Stimulated activated CD8-positive, alpha-beta memory T cell treated with anti-CD3 and anti-CD28 coated beads, Interleukin-4, amount 100 ng/mL, for 24 hours (primary cell): ENCODE results near the gene NOCT.
"Not testable (repeated sequence)": the region's sequence is repeated elsewhere in the genome, so short reads cannot be mapped to it uniquely, and the experiment has no call there.

Experiments
- DNase-seq: peaks from one replicate; pipeline ENCODE4 v3.0.0-alpha.2; 2020; ENCODE audit warnings: low read depth

The NOCT gene

DNA sequence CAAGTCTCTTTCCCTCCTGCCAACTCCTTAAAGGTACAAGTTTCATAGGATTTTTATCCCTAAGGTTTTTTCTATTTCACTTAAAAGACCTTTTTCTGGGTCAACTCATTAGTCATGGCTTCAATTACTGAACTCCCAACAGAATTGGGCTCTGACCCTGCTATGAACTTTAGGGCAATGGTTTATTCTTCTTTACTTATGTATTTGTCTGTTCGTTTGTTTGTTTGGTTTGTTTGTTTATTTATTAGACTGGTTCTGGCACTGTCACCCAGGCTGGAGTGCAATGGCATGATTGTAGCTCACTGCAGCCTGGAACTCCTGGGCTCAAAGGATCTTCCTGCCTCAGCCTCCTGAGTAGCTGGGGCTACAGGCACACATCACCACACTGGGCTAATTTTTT, 5.9 kb upstream of the NOCT start:
- no peak for DNase-seq

DNA sequence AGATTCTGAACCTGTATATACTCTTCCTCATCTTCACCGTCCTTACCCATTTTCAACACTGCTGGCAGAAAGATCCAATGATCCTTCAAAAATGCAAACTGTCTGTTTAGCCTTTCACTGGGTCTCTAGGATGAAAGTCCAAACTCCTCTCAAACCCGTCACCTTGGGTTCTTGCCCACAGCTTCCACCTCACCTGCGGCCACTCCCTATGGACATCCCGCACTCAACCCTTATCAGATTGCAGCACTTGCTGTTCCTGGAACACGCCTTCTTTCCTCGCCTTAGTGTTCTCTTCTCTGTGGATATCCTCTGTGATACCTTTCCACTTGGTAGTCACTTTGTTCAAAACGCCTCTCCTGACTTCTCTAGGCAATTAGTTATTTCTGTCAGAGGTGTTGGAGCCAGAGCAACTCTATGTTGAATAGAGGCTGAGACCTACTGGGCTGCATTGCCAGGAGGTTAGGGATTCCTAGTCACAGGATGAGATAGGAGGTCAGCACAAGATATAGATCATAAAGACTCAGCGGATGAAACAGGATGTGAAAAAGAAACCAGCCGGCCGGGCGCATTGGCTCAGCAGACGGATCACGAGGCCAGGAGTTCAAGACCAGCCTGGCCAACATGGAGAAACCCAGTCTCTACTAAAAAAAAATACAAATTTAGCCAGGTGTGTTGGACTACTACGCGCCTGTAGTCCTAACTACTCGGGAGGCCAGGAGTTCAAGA, 4.2 kb upstream of the NOCT start:
- DNase-seq, result no peak

DNA sequence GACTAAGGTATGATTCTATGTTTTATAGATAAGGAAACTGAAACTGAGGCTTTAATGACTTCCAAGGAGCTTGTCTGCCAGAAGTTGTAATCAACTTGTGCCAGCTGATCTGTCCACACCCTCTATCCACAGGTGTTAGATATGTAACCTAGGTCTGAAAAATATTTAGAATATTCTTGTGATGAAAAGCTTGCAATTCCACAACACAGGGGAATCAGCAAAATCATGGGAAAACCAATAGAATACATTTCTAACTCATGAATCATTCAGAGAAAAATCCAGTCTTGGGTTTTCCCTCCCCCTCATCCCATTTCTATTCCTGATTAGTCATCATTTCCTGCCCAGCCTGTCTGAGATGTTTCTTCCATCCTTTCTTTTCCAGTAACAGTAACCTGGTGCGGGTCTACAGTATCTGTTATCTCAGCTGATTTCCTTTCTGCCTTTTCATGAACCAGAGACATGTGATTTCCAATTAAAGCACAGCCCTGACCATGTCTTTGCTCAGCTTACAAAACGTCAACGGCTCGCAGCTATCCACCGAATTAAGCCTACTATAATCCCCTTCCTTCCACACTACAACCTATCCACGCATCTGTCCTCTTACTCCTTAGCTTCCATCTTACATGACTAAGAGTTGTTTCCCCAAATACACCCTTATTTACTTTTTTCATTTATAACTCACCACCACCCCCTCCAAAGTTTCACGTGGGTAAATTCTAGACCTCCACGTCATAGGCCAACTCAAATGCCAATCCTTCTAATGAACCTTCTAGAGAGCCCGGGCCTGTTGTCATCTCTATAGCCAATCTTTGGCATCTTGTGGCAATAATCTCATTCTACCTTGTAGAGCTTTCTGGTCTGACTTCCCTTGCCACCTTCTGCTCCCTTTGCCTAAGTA, 961 bp upstream of the NOCT start:
- no peak for DNase-seq

DNA sequence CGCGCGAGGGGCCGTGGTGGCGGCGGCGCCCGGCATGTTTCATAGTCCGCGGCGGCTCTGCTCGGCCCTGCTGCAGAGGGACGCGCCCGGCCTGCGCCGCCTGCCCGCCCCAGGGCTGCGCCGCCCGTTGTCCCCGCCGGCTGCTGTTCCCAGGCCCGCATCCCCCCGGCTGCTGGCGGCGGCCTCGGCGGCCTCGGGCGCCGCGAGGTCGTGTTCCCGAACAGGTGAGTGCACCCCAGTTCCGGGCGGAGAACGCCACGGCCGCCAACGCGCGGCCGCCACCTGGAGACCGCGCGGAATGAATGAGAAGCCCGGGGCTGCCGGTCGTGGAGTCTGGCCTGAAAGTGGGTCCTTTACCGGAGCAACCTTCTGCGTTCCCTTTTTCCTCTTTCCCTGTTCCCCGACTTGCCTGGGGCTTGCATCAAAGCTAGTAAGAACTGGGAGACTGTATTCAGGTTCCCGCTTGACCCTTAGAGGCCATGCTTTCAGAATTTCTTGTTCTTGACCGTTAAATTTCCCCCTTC, 429 bp downstream of the NOCT start:
- DNase-seq, result no peak

DNA sequence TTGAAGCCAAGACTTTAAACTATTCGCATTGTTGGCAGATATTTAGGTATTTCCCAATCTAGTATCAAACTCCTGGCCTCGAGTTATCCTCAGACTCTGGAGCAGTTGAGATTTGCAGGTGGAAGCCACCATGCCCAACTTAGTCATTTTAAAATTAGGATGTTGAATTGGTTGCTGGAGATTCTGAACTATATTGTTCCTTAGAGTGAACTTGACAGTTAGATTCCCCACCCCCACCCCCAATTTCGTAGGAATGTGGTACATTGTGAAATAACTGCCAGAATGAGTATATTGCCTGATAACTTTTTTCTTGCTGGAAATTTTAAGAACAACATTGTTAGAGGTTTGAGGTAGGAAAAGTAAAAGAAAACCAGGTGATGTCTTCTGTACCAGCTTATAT, 2.3 kb downstream of the NOCT start:
- no peak for DNase-seq

DNA sequence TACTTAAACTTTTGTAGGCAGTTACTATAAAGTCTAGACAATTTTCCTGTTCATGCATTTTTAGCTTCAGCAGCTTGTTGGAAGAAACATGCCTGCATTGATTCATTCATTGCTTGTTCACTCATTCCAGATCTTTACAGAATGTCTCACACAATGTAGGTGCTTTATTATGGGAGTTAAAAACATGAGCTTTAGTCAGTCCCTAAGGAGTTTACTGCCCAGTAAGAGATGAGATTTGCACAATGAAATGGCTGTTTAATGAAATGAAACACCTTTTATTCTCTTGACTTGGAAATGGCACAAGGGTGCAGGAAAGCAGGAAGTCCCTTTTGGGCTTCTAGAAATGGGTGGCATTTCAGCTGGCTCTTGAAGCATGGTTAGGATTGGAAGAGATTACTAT, 2.9 kb downstream of the NOCT start:
- DNase-seq, result no peak

DNA sequence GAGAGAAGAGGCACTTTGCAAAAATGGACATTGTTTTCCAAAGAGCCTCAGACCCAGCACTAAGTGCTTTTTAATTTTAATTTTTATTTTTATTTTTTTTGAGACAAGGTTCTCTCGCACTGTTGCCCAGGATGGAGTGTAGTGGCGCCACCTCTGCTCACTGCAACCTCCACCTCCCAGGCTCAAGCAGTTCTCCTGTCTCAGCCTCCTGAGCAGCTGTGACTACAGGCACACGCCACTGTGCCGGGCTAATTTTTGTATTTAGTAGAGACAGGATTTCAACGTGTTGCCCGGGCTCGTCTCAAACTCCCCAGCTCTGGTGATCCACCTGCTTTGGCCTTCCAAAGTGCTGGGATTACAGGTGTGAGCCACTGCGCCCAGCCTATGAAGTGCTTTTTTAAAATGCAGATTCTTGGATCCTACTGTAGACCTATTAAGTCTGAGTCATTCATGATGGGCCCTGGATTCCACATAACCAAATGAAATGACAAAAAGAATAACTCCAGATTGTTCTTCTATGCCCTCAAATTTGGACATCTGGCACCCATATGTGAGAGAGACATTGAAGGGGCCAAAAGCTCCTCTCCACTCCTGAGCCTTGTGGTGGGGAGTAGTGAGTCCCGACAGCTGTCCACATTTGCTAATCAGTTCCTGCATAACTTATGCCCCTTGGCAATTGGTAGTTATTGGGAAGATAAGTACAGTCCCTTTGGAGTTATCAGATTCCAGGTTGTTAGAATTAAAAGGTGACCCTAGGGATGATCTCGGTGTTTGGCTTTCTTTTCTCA, 3.6 kb downstream of the NOCT start:
- no peak for DNase-seq

DNA sequence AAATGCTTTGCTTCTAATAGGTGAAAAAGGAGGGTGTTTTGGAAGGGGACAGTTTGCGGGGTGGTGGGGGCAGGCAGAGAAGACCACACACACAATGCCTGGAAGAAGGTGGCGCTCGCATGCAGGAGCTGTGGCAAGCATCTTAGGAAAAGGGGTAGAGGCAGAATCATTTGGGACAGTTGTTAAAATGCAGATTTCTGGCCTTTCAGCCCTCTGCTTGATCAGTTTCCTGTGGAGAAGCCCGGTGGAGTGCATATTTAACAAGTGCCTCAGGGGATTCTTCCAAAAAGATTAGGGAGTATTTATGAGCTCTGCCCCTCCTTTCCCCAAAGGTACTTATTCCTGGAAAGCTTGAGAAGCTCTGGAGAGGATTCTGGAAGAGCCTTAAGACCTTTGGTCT, 4.8 kb downstream of the NOCT start:
- DNase-seq, result no peak

DNA sequence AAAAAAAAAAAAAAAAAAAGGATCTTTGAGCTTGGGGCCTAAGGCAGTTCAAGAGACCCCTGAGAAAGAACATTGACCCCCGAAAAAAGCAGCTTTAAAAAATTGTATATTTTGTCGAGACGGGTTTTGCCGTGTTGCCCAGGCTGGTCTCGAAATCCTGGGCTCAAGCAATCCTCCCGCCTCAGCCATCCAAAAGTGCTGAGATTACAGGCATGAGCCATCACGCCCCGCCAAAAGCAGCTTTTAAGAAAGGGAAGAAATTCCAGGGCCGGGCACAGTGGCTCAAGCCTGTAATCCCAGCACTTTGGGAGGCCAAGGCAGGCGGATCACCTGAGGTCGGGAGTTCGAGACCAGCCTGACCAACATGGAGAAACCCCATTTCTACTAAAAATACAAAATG, 5.5 kb downstream of the NOCT start:
- DNase-seq, result not testable (repeated sequence)

DNA sequence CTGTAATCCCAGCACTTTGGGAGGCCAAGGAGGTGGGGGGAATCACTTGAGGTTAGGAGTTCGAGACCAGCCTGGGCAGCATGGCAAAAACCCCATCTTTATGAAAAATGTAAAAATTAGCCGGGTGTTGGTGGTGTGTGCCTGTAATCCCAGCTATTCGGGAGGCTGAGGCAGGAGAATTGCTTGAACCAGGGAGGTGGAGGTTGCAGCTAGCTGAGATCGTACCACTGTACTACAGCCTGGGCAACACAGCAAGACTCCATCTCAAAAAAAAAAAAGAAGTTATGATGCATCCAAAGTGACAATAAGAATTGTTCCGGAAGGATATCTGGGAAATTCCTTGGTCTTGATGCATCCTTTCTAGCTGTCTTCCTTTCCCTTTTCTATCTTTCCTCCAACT, 7.3 kb downstream of the NOCT start:
- DNase-seq, result no peak

DNA sequence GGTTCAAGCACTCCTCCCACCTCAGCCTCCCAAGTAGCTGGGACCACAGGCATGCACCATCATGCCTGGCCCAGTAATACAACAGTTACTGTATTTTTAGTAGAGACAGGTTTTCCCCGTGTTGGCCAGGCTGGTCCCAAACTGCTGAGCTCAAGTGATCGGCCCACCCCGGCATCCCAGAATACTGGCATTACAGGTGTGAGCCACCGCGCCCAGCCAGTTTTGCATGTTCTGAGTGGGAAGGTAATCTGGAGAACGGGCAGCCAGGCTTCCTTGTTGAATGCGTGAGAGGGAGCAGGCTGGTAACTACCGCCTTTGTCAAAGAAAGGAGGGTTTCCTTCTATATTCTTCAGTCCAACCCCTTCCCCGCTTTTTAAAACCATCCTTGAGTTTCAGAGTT, 9.1 kb downstream of the NOCT start:
- no peak for DNase-seq

DNA sequence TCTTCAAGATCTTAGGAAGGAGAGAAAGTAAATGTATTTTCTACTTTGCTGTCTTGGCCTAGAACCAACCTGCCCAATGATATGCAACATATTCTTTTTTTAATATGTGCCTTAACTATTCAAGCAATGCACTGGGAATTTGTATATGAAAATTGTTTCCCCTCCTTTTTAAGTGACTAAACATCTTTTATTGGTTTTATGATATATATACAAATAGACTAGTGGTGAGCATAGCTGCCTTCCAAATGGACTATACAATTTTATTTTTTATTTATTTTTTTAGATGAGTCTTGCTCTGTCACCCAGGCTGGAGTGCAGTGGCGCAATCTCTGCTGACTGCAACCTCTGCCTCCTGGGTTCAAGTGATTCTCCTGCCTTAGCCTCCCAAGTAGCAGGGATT, 10.3 kb downstream of the NOCT start:
- DNase-seq, result no peak

DNA sequence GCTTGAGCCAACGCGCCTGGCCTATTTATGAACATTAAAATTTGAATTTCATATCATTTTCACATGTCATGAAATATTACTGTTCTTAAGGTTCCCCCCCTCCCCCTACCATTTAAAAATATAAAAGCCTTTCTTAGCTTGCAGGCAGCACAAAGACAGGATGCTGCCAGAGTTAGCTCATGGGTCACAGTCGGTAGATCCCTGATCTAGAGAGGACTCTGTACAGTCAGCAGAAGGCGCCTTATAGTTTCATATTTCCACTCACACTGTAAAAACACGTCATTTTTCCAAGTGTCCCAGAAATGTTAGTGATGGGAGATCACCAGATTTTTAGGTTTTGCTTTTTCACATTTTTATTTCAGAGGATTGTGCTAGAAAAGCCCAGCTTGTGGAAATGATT, 12.2 kb downstream of the NOCT start:
- no peak for DNase-seq

DNA sequence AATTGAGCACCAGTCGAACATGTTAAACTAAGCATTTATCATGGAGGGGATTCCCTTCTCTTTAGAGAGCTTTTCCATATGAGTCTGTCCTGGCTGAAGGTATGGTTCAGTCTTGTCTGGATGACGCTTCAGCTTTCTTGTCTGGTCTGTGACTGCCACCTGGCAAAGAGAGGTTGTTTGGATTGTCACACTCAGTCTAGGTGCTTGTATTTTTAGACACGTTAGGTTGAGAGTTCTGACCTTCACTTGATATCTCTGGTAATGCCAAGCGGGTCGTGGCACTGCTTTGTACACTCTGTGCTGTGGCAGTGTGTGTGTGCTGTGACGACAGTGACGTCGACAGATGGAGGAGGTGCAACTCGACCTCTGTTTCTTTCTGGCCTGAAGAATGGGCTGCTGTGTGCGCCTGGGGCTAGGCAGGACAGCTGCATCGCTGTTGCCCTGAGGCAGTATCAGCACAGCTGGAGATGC, 12.6 kb downstream of the NOCT start:
- no peak for DNase-seq

DNA sequence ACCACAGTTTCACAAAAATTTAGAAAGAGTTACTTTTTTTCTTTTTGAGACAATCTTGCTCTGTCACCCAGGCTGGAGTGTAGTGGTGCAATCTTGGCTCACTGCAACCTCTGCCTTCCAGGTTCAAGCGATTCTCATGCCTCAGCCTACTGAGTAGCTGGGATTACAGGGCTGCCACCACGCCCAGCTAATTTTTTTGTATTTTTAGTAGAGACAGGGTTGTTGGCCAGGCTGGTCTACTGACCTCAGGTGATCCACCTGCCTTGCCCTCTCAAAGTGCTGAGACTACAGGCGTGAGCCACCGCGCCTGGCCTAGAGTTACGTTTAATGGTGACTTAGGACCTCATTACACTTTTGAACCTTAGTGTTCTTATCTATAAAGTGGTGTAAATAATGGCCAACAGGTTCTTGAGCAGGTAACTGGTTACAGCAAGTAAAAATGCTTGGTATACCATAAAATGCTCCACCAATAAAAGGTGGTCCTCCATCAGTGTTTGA, 14.3 kb downstream of the NOCT start:
- DNase-seq, result not testable (repeated sequence)

DNA sequence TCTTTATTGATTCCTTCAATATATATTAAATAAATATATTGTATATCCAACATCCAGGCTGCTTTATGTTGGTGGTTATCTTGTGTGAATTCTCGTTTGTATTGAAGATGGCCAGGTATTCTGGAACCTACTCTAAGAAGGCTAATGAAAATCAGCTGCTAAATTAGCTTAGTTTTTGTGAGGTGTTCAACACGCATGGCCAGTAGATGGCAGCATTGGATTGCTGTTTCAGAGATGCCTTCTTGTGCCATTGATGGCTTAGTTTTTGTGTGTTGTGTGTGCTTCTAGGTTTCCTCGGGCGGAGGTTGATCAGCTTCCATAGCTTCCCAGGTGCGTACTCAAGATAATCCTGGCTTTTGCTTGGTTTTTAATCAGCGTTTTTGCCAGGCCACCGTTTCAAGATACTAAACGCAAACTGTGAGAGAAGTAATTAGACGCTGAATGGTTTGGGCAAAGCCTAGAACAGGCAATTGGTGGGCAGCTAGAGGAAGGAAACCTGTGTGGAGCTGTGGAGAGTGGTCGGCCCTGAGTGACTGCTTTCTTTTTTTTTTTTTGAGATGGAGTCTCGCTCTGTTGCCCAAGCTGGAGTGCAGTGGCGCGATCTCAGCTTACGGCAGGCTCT, 15.1 kb downstream of the NOCT start:
- DNase-seq, result peak; percentile 38

DNA sequence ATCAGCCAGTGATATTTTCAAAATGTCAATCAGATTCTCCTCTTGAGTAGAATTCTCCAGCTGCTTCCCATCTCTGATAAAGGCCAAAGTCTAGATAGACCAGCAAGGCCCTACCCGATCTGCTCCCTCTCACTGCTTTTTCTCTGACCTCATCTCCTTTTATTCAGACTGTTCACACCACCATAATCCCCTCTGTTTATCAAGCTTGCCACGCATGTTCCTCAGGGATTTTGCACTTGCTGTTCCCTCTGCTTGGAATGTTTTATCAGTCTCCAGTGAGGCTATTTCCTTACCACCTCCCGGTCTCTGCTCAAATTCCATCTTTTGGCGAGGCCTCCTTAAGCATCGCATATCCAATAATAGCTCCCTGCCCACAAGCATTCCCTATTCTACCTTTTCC, 20.1 kb downstream of the NOCT start:
- no peak for DNase-seq

DNA sequence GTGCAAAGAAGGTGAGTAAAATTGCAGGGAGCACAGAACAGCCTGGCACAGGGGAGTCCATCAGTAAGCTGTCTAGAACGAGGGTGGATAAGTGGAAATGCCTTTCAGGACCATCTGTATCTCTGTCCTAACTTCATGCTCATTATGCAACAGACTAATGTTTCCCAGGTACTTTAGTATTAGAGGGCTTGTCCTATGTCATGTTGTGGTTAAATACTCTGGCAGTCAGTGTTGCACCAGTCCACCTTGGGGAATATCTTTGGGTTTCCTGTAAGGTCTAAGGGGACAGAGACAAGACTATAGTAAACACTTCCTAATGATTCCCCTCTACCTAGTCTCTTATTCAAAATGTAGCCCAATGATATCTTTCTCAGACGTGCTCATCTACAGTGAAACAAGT, 21.3 kb downstream of the NOCT start:
- DNase-seq, result no peak

DNA sequence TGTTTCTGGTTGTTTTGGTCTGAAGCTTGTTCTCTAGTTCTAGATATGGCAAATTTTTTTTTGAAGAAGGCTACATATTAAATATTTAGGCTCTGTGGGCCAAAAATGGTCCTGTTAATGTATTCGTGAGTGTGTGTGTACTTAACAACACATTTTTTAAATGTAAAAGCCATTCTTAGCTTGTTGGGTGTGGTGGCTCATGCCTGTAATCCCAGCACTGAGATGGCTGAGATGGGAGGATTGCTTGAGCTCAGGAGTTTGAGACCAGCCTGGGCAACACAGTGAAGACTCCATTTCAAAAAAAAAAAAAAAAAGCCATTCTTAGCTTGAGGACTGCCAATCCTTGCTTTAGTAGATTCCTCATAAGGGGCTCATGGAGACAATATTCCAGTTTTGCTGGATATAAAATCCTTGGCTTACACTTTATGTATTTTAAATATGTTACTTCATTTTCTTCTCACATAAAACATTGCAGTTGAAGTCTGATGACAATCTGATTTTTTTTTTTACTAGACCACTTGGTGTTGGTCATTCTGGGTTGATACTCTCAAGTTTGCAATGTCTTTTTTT, 23.4 kb downstream of the NOCT start:
- no peak for DNase-seq

DNA sequence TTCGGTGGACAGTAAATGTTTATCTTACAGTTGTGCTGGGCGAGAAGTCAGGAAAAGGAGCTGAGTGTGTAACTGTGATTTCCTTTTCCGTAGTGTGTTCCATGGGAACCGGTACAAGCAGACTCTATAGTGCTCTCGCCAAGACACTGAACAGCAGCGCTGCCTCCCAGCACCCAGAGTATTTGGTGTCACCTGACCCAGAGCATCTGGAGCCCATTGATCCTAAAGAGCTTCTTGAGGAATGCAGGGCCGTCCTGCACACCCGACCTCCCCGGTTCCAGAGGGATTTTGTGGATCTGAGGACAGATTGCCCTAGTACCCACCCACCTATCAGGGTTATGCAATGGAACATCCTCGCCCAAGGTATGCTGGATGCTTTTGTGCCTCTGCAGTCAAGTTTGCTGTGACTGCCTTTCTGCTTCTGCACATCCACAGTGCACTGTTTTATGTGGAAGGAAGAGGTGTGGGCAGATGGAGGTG, 27.4 kb downstream of the NOCT start:
- DNase-seq, result no peak

DNA sequence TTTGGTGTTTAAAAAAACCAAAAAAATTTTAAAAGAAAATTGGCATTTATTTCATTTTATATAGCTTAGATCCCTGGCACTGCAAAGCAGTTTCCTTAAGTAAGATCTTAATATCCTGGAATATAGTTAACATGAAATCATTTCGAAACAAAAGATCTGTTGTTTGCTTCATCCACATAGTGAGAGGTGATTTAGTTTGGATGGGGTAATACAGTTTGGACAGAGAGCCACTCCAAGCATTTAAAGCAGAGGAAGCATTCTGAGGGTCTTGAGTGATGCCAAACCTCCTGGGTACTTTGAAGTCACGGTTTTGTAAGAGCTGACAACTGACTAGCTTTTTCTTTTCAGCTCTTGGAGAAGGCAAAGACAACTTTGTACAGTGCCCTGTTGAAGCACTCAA, 28.7 kb downstream of the NOCT start:
- no peak for DNase-seq
